IMR-90 (cell line): ENCODE results near the gene NDOR1. TPM values are rescaled to one million over a fixed set of nuclear protein-coding genes. Genes with fewer than 3 reads are reported as not detected.

Source experiments
- ATAC-seq: fragments of 200-7000 bp; cut with Tn5 transposase; 2 replicates; pipeline ENCODE4 v1.9.1; 2020; ENCODE audit warnings: low read depth, mild to moderate bottlenecking, moderate library complexity
- BruUV-seq: library from RNA; stranded (reverse); fragments of 400-500 nt; replicated peaks from 2 replicates; lab custom pipeline; 2021; lab: Mats Ljungman, UMichigan
- CTCF ChIA-PET: fragments of 300-600 bp; formaldehyde crosslinking; extraction: SDS; loops from one replicate; lab custom pipeline; 2021; ENCODE audit warnings: antibody characterized with exemption; lab: Yijun Ruan, JAX
- POLR2A ChIA-PET: fragments of 300-600 bp; sonication (Branson Sonifier 250); formaldehyde crosslinking; loops from one replicate; lab custom pipeline; 2022; ENCODE audit warnings: antibody characterized with exemption; ENCODE audit not compliant: unreplicated experiment; lab: Charles Lee
- DNase-seq: peaks from one replicate; pipeline ENCODE4 v3.0.0; 2013
- H2AFZ ChIP-seq: replicated peaks from 2 replicates; pipeline ENCODE3; 2013; ENCODE audit warnings: low read length, mild to moderate bottlenecking; ENCODE audit not compliant: poor library complexity
- H2AK5ac ChIP-seq: 2 replicates; pipeline ENCODE4 v1.6.1; 2013; ENCODE audit warnings: low read depth, low read length, inconsistent platforms
- H2AK9ac ChIP-seq: replicated peaks from 2 replicates; pipeline ENCODE3; 2013; ENCODE audit warnings: mild to moderate bottlenecking, low read depth, low read length, moderate library complexity; ENCODE audit not compliant: poor library complexity
- H2BK120ac ChIP-seq: 2 replicates; pipeline ENCODE4 v1.6.1; 2013; ENCODE audit warnings: low read depth, low read length, inconsistent platforms
- H2BK15ac ChIP-seq: 3 replicates; pipeline ENCODE4 v1.6.1; 2013; ENCODE audit warnings: low read depth, low read length, inconsistent platforms
- H2BK20ac ChIP-seq: 2 replicates; pipeline ENCODE4 v1.6.1; 2013; ENCODE audit warnings: low read depth, mild to moderate bottlenecking, inconsistent platforms, low read length, moderate library complexity
- H2BK5ac ChIP-seq: 2 replicates; pipeline ENCODE4 v1.6.1; 2013; ENCODE audit warnings: mild to moderate bottlenecking, low read depth, low read length, inconsistent platforms; ENCODE audit not compliant: poor library complexity, severe bottlenecking
- H3K14ac ChIP-seq: replicated peaks from 2 replicates; pipeline ENCODE4 v1.6.1; 2013; ENCODE audit warnings: low read depth, low read length, inconsistent platforms
- H3K18ac ChIP-seq: 2 replicates; pipeline ENCODE4 v1.6.1; 2013; ENCODE audit warnings: low read depth, low read length, control low read depth
- H3K23ac ChIP-seq: 2 replicates; pipeline ENCODE4 v1.6.1; 2013; ENCODE audit warnings: low read depth, low read length, inconsistent platforms
- H3K27ac ChIP-seq: 2 replicates; pipeline ENCODE4 v1.5.1; 2013; ENCODE audit warnings: mild to moderate bottlenecking, control low read depth, low read length; ENCODE audit not compliant: insufficient read depth
- H3K27me3 ChIP-seq: 2 replicates; pipeline ENCODE4 v1.6.1; 2013; ENCODE audit warnings: low read length; ENCODE audit not compliant: control insufficient read depth, insufficient read depth
- H3K36me3 ChIP-seq: 2 replicates; pipeline ENCODE4 v1.6.1; 2013; ENCODE audit warnings: low read length, mixed read lengths; ENCODE audit not compliant: control insufficient read depth, insufficient read depth
- H3K4ac ChIP-seq: 2 replicates; pipeline ENCODE4 v1.6.1; 2013; ENCODE audit warnings: low read depth, low read length, inconsistent platforms
- H3K4me1 ChIP-seq: 2 replicates; pipeline ENCODE4 v1.6.1; 2013; ENCODE audit warnings: low read length, mixed read lengths; ENCODE audit not compliant: control insufficient read depth, insufficient read depth
- H3K4me2 ChIP-seq: 2 replicates; pipeline ENCODE4 v1.6.1; 2013; ENCODE audit warnings: low read depth, mild to moderate bottlenecking, control low read depth, low read length, moderate library complexity
- H3K4me3 ChIP-seq: 2 replicates; pipeline ENCODE4 v1.5.1; 2013; ENCODE audit warnings: low read depth, mild to moderate bottlenecking, control low read depth, low read length, moderate library complexity; ENCODE audit not compliant: insufficient read depth
- H3K56ac ChIP-seq: 2 replicates; pipeline ENCODE4 v1.6.1; 2013; ENCODE audit warnings: low read length, inconsistent platforms; ENCODE audit not compliant: insufficient read depth; ENCODE audit errors: extremely low read depth
- H3K79me1 ChIP-seq, 2 experiments: 2 replicates each; pipeline ENCODE4 v1.6.1; 2013; ENCODE audit warnings: low read length in 2 of 2, inconsistent platforms in 1 of 2, low read depth in 1 of 2
- H3K9ac ChIP-seq: 2 replicates; pipeline ENCODE4 v1.6.1; 2013; ENCODE audit warnings: low read depth, low read length, control low read depth
- H3K9me1 ChIP-seq: 2 replicates; pipeline ENCODE4 v1.6.1; 2013; ENCODE audit warnings: low read length, inconsistent platforms; ENCODE audit not compliant: insufficient read depth
- H3K9me3 ChIP-seq: 2 replicates; pipeline ENCODE4 v1.6.1; 2013; ENCODE audit warnings: low read length; ENCODE audit not compliant: control insufficient read depth, insufficient read depth
- H4K20me1 ChIP-seq: 2 replicates; pipeline ENCODE4 v1.6.1; 2013; ENCODE audit warnings: low read length, inconsistent platforms; ENCODE audit not compliant: insufficient read depth
- H4K5ac ChIP-seq: 2 replicates; pipeline ENCODE4 v1.6.1; 2013; ENCODE audit warnings: mild to moderate bottlenecking, low read depth, low read length, control low read depth
- H4K8ac ChIP-seq, 2 experiments: 2 replicates each; pipeline ENCODE4 v1.6.1; 2013; ENCODE audit warnings: low read depth in 2 of 2, low read length in 2 of 2, control low read depth in 1 of 2, inconsistent platforms in 1 of 2
- H4K91ac ChIP-seq: 2 replicates; pipeline ENCODE4 v1.6.1; 2013; ENCODE audit warnings: low read depth, low read length, inconsistent platforms; ENCODE audit not compliant: insufficient read depth
- CEBPB ChIP-seq: IDR thresholded peaks from 2 replicates; pipeline ENCODE4 v1.6.1; 2012; ENCODE audit warnings: low read depth, low read length, improper control_type of control experiment
- CHD1 ChIP-seq: IDR thresholded peaks from 2 replicates; pipeline ENCODE4 v1.6.1; 2012; ENCODE audit warnings: low read depth, low read length, improper control_type of control experiment
- ELK1 ChIP-seq: fragments of 150-350 bp; IDR thresholded peaks from 2 replicates; pipeline ENCODE4 v1.6.1; 2016; ENCODE audit warnings: low read depth, mild to moderate bottlenecking, low read length, moderate library complexity, borderline replicate concordance
- MAZ ChIP-seq: IDR thresholded peaks from 2 replicates; pipeline ENCODE4 v1.6.1; 2012; ENCODE audit warnings: low read depth, mild to moderate bottlenecking, low read length, improper control_type of control experiment, moderate library complexity, borderline replicate concordance
- NFE2L2 ChIP-seq: fragments of 150-350 bp; IDR thresholded peaks from 2 replicates; pipeline ENCODE4 v1.6.1; 2016; ENCODE audit warnings: low read depth, mild to moderate bottlenecking, low read length
- POLR2A ChIP-seq: IDR thresholded peaks from 2 replicates; pipeline ENCODE4 v1.6.1; 2012; ENCODE audit warnings: mild to moderate bottlenecking, low read depth, low read length
- RAD21 ChIP-seq: IDR thresholded peaks from 2 replicates; pipeline ENCODE4 v1.6.1; 2012; ENCODE audit warnings: low read length, improper control_type of control experiment
- RCOR1 ChIP-seq: IDR thresholded peaks from 2 replicates; pipeline ENCODE4 v1.6.1; 2012; ENCODE audit warnings: mild to moderate bottlenecking, low read length, improper control_type of control experiment; ENCODE audit not compliant: insufficient replicate concordance
- SMC3 ChIP-seq: fragments of 150-350 bp; IDR thresholded peaks from 2 replicates; pipeline ENCODE4 v1.6.1; 2016; ENCODE audit warnings: low read depth, mild to moderate bottlenecking, antibody characterized with exemption, low read length, moderate library complexity
- USF2 ChIP-seq: fragments of 150-350 bp; IDR thresholded peaks from 2 replicates; pipeline ENCODE4 v1.6.1; 2017; ENCODE audit warnings: mild to moderate bottlenecking, antibody characterized with exemption, low read length, low read depth
- WGBS, 2 experiments: methylation state at CpG; one replicate each; pipeline versions ENCODE4 v1.1.5 to v1.1.7; 2013; ENCODE audit warnings: missing lambda C conversion rate in 2 of 2; ENCODE audit not compliant: insufficient read length in 1 of 2; ENCODE audit errors: extremely low coverage in 2 of 2; 5-methylcytosine and 5-hydroxymethylcytosine counted together
- dilution Hi-C: fragments of 300-500 bp; cut with HindIII; formaldehyde crosslinking; loops from one replicate; pipeline ENCODE4 v1.14.3; 2018; ENCODE audit warnings: low sequenced_read_pairs; ENCODE audit not compliant: unreplicated experiment
- in situ Hi-C: fragments of 300-500 bp; cut with MboI; formaldehyde crosslinking; loops from 3 replicates; pipeline ENCODE4 v1.14.3; 2019; ENCODE audit warnings: low sequenced_read_pairs, inconsistent platforms, mixed read lengths
- intact Hi-C: fragments of 100-400 bp; cut with micrococcal nuclease; formaldehyde crosslinking; loops from 2 replicates; pipeline ENCODE4 v1.10.0; 2022
- polyA plus RNA-seq, 3 experiments: library from polyadenylated mRNA; depleted of rRNA; stranded (reverse); fragments of >200 nt; gene quantifications; 2 replicates each; pipeline ENCODE4 v1.2.3, GENCODE V29; 2012; ENCODE audit warnings: low replicate concordance in 1 of 3
- total RNA-seq: library from RNA; depleted of rRNA; stranded (reverse); fragments of >200 nt; gene quantifications from 2 replicates; pipeline ENCODE4 v1.2.3, GENCODE V29; 2012

Gene NDOR1
- total and polyA plus RNA-seq, 2 of the 4 experiments (the other 2 are of a cell fraction): 0.90 to 10.6 TPM

- no peak within 1 kb of the TSS for H3K9ac ChIP-seq
- no peak within 1 kb of the TSS for H4K91ac ChIP-seq
- H3K36me3 ChIP-seq: no peaks in the 10 kb centered on the region
- H2BK20ac ChIP-seq: no peak within 1 kb of the TSS
- H2AK5ac ChIP-seq: no peak within 1 kb of the TSS
- peaks cover 2% of the 10 kb centered on the region; the same call in 1 of the 2 replicates for H3K4me1 ChIP-seq
- H3K27me3 ChIP-seq: peaks cover 1% of the 10 kb centered on the region; the same call in 1 of the 2 replicates
- H3K14ac ChIP-seq: no peak within 1 kb of the TSS
- no peak within 1 kb of the TSS for H2BK120ac ChIP-seq
- no peak within 1 kb of the TSS for H3K4ac ChIP-seq
- ChIA-PET POLR2A (interaction anchor here (0.6 kb wide), 1 partner anchor 30 kb away, joined by 16 read pairs; no protein-coding TSS in a partner anchor), CTCF (no interaction called here)
- no peak within 1 kb of the TSS for H2BK15ac ChIP-seq
- H3K9me3 ChIP-seq: no peaks in the 10 kb centered on the region
- ATAC-seq (no peak), DNase-seq (no peak)
- no peak within 1 kb of the TSS for H2AK9ac ChIP-seq
- BruUV-seq: no TSS peak
- TF ChIP-seq RAD21 (no peak), RCOR1 (no peak), POLR2A (no peak), CEBPB (no peak), MAZ (no peak), CHD1 (no peak), NFE2L2 (no peak), ELK1 (no peak), USF2 (no peak), SMC3 (no peak)
- no peak within 1 kb of the TSS for H3K27ac ChIP-seq
- no peak within 1 kb of the TSS for H3K18ac ChIP-seq
- intact Hi-C loops (no loop called here), dilution Hi-C loops (no loop called here), in situ Hi-C loops (no loop called here)
- H2BK5ac ChIP-seq: no peak within 1 kb of the TSS
- 61% methylated on average over 5 of the region's 14 CpGs; no CpG with 5 or more reads in 1 of the 2 experiments for WGBS, 2 experiments
- H4K5ac ChIP-seq: no peak within 1 kb of the TSS
- no peak within 1 kb of the TSS for H3K4me3 ChIP-seq
- H3K23ac ChIP-seq: no peak within 1 kb of the TSS
- no peak within 1 kb of the TSS for H3K4me2 ChIP-seq
- H3K56ac ChIP-seq: no peak within 1 kb of the TSS
- H3K79me1 ChIP-seq: no peaks in the 10 kb centered on the region
- no peaks in the 10 kb centered on the region for H3K9me1 ChIP-seq
- no peak within 1 kb of the TSS for H2AFZ ChIP-seq
- H4K8ac ChIP-seq: no peak within 1 kb of the TSS
- no peaks in the 10 kb centered on the region for H4K20me1 ChIP-seq
Observed at GRCh38 chr9:137230705-137231371, 25.3 kb downstream of the NDOR1 start, which contains the start of gene SLC34A3. Gene SLC34A3, plus strand, starts transcription at chr9:137230901. Its CDS starts 802 bp downstream, at chr9:137231703.
